Activated T-cell treated with anti-CD3 and anti-CD28 coated beads for 48 hours (primary cell): ENCODE results near the gene GPC4.

ENCODE experiments used
- DNase-seq: peaks from one replicate; pipeline ENCODE4 v3.0.0-alpha.2; 2020; ENCODE audit warnings: low read depth

The GPC4 gene

DNA sequence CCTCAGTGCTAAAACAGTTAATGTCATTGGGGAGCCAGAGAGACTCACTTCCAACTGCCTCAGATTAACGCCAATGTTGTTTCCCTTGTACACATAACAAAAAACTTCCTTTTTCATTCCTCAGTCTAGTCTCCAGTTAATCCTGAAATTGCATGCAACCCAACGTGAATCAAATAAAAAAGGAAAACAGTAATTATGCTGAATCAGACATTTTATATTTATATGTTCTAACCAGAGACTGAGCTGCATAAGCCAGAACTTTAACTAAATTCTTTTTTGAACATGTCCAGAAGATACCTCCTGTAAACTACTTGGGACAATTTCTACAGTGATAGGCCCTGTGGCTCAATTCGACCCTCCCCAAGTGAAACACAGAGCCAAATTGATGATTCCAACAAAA is 4.7 kb downstream of the GPC4 start:
- DNase-seq = no peak

- no peak for DNase-seq
These were observed 9.6 kb downstream of the GPC4 start for GRCh38 chrX:133405498-133406185.

DNA sequence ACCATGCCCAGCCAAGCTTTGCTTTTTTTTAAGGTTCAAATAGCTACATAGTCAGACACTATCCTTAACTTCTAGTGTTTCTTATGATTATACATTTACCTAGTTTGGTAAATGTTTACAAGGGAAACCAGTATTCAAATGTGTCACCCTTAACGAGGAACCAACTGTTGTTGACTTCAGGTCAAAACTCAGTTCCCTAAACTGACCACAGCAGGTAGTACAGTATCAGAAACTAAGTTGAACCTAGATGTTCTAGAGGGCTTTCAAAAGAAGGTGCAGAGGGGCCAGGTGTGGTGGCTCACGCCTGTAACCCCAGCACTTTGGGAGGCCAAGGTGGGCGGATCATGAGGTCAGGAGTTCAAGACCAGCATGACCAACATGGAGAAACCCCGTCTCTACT is 11.3 kb downstream of the GPC4 start:
- DNase-seq = no peak

DNA sequence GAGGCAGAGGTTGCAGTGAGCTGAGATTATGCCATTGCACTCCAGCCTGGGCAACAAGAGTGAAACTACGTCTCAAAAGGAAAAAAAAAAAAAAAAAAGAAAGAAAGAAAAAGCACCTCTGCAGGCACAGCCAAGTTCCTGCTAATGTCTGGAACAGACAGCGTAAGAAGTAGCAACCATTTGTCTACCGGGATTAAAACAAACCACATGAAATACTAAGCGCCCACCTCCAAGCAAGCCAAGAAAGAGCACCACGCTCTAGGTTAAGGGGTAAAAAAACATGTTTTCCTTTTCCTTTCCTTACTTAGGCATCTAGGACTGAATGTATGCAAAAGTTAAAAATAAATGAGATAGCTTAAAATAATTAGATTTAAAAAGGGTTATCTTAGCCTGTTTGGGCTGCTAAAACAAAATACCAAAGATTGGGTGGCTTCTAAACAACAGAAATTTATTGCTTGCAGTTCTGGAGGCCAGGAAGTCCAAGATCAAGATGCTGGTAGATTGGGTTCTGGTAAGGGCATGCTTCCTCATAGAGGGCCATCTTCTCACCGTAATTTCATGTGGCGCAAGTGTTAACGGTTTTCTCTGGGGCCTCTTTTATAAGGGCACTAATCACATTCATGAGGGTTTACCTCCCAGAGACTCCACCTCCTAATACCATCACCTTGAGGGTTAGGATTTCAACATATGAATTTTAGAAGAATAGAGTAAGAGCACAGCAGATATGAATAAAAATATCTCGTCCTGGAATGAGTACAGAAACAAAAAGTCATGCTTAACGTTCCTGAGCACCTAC is 12.3 kb downstream of the GPC4 start:
- no peak for DNase-seq

DNA sequence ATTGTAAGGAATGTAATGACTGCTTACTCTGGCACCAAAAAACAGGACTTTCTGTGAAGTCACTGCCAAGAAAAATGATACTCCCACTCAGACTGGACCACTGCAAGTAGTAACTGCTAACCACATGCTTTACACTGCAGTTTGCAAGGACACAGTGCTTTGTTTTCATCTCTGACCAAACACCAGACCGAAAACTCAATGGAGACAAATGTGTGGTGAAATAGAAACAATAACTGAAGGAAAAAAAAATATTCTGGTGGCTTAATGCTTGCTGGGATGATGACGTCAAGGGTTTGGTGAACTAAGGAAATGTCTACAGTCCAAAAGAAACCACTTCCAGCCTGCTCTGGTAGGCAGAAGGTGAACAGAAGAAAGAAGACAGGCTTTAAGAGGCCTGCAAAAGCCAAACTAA is 13.2 kb downstream of the GPC4 start:
- no peak for DNase-seq

DNA sequence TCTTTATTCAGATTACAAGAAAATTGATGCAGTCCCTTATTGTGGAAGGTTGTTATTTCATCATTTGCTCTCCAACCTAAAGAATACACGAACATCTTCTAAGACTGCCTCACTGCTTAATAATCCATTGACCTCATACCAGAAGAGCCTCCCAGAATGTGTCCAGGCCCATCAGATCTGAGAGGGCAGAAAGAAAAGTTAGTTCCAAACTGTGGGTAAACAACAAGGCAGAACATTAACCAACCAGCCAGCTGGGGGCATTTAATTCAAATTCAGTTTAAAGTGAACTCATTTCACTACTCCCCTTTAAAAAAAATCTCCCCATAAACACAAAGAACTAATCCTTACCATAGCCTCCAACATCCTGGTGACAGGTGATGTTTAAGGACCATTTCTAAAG is 13.8 kb downstream of the GPC4 start:
- DNase-seq = no peak

DNA sequence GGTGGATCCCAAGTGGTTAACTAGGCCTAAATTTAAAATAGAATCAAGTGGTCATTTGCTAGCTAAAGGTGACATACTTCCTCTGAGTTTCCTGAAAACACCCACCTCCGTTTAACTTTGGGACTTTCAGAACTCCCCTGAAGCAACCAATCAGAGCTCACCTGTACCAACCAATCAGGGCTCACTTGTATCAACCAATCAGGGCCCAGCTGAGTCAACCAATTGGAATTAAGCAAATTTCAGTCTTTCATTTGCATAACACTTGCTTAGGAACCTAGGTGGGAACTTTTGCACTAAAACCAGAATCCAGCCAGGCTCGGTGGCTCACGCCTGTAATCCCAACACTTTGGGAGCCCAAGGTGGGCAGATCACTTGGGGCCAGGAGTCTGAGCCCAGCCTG is 15.9 kb downstream of the GPC4 start:
- no peak for DNase-seq

GRCh38 chrX:133394765-133395164 is 20.5 kb downstream of the GPC4 start:
- DNase-seq = no peak

GRCh38 chrX:133392671-133393070 is 22.6 kb downstream of the GPC4 start:
- DNase-seq = no peak

GRCh38 chrX:133391111-133391510 is 24.2 kb downstream of the GPC4 start:
- DNase-seq = no peak

DNA sequence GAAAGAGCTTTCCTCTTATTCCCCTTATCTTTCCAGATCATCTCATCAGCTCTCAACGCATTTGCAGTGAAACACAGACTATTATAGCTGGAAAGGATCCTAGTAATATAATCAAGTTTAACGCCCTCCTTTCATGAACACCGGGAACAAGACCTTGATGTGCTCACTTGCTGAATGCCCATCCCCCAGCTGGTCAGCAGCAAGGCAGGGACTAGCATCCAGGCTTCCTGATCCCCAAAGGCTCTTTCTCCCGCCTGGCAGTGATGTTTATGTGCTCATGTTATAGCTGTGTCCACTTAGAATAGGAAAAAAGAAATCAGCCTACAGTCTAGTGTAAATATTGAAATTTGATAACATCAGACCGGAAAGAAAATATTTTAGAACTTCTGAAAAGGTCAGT is 24.6 kb downstream of the GPC4 start:
- DNase-seq = no peak

DNA sequence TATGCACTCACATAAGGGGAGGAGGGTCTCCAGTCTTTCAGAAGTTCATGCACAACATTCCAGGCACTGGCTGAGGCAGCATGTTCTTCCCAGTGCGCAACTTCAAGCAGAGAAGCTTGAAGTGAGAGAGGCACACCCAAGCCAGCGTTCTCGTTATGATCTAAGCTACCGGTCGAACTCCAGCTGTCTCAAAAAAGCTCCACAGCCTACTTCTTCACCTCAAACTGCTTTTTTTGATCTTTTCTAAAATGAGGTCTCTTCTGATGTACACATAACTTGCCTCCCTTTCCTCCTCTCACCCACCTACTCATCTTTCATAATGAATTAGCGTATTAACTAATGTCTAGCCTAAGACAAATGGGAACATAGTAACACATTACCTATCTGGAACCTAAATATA is 25.3 kb downstream of the GPC4 start:
- no peak for DNase-seq

DNA sequence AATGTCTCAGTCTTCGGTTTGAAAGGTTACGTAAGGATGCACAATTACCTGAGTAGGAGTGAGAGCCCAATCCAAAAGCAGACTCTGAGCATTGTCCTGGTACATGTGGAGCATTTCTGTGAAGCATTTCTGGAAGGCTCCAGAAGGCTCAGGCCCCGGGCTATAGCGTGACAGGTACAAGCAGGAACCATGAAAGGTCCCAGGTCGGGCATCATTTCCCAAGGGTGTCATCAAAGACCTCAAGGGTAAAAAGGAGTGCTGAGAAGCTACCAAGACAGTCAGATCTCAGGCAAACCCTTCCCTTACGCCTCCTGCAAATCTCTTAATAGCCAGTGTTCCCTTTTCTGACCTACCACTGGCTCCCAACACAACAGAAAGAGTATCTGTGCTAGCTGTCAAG is 30.8 kb downstream of the GPC4 start:
- no peak for DNase-seq

DNA sequence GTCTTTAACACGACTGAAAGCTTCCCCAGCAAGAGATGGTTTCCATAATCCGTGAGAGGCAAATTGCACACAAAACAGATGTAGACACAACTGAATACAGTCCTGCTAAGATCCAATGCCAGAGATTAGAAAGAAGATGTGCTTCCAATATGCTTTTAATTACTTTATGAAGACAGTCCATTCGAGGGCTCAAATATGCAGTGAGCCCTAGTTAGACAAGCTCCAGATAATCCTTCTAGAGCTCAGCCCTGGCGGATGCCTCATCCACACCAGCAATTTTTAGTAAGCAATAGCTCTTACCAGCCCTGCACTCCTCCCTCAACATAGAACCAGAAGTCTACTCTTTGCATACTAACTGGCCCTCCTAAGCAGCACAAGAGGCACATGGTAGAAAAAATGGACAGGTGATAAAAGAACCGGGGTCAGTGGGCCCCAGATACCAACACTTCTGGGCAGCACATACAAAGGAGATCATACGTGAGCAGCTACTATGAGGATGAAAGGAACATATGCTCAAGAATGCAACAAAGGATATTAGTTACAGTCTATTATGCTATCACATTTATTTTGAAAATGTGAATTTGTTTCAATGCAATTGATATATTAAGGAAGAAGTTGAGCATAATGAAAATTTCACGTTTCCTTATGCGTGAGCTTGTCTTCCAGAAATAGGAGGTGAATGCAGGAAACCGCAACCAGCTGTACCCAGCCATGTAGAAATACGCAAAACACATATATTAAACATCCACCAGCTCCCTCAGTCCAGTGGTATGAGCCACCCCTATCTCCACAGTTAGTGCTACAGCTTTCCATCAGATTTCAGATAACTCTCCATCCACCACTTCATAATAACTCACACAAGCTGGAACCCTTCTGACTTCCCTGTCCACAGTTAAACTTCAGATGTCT is 34.3 kb downstream of the GPC4 start:
- DNase-seq = no peak

DNA sequence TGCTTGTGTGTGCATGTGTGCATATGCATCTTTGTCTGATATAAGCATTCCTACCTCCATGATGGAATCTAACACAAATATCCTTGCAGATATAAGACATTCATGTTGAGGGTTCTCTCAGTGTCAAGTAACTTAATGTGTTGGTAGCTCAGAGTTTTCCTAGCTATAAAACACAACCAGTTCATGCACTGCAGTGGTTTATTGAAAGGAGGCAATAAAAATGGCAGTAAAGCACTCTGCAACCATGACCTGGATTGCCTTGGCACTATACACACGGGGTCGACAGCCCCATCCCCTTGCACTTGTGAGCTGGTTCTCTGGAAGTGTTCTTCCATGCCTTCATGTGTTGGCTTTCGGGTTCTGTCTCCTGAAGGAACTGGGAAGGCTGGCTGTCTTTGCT is 38.9 kb downstream of the GPC4 start:
- no peak for DNase-seq

DNA sequence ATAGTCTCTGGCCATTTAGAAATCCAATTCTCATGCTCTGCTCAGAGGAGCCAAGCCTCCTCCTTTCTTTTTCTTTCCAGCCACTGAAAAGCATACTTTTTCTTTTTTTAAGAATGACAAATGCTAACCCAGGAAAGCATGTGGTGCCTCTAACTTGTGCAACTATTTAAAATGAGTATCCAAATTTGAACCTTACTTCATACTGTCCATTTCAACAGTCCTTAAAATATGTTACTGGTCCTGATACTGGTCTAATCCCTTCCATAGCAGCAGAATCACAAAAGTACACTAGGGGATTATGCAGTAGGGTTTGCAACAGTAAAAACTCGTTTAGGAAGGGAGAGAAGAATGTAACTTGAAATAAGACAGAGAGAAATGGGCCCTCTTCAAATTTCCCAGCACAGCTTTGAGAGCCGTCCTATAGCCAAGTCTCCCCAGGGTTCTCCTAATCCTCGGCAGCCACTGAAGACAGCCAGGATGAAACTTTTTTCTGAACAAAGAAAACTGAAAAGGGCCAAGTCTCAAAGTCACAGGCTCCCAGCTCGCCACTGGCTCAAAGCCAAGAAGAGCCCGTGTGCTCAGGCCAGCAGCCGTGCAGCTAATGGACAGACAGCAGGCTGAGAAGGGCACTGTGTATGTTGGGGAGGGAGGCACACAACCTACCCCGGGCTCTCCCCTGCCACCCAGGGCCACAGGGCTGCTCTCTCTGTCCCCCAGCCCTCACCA is 39.5 kb downstream of the GPC4 start:
- no peak for DNase-seq

DNA sequence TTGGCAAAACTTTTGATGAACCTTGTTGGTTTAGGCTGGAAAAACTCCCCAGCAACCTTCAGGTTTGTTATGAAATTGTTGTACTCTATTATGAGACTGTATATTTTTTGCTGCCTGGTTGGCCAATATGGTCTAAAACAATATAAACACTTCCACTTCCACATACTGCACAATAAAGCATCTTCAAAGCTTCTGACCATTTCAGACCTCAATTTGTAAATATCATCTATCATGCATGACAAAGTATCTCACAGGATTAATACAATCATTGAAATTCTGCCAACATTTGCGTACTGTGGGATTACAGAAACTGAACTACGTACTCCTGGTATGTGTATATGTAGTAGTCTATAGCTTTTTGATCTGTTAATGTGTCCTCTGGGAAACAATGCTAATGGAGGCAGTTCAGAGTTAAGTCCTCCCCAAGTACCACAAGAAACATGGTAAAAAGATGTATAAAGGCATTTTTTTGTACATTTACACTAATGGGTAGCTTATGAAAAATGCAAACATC is 40.4 kb downstream of the GPC4 start:
- no peak for DNase-seq

DNA sequence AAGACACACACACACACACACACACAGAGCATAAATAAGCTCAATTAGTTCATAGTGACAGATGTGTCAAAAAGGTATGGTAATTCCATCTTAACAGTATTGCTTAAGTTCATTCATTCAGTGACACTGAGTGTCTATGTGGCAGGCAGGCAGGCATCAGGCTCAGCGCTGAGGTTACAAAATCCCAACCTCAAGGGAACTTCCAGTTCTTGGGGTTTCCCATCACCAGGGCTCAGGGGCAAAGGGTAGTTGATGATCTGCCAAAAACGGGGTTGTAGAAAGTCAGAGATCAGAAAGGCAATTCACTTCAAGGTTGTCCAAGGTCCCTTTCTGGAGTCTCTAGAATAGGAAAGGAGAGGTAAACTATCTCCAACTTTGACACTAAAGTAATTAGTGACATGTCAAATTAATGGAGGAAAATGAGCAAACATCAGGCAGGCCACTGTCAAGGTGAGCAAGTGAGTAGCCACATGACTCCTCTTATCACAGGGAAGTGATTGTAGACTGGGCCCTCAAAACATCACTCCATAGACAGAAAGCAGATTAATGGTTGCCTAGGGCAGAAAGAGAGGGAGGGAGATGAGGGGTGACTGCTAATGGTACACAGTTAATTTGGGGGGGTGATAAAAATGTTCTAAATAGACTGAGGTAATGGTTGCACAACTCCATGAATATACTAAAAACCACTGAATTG is 41.8 kb downstream of the GPC4 start:
- no peak for DNase-seq

- DNase-seq = no peak
These were observed 44.5 kb downstream of the GPC4 start for GRCh38 chrX:133370696-133371275.

- no peak for DNase-seq
These were observed 46.2 kb downstream of the GPC4 start for GRCh38 chrX:133369065-133369464.

GRCh38 chrX:133366735-133367134 is 48.6 kb downstream of the GPC4 start:
- DNase-seq = no peak
